GM18868 (cell line): ENCODE data around the gene SMTN.
"Not testable (repeated sequence)": the region's sequence is repeated elsewhere in the genome, so short reads cannot be mapped to it uniquely, and the experiment has no call there.

Experiments used
- ATAC-seq: cut with Tn5 transposase; IDR thresholded peaks from one replicate; pipeline ENCODE4 v1.9.1; 2021; ENCODE audit warnings: mild to moderate bottlenecking, moderate library complexity; ENCODE audit not compliant: unreplicated experiment

The SMTN gene

DNA sequence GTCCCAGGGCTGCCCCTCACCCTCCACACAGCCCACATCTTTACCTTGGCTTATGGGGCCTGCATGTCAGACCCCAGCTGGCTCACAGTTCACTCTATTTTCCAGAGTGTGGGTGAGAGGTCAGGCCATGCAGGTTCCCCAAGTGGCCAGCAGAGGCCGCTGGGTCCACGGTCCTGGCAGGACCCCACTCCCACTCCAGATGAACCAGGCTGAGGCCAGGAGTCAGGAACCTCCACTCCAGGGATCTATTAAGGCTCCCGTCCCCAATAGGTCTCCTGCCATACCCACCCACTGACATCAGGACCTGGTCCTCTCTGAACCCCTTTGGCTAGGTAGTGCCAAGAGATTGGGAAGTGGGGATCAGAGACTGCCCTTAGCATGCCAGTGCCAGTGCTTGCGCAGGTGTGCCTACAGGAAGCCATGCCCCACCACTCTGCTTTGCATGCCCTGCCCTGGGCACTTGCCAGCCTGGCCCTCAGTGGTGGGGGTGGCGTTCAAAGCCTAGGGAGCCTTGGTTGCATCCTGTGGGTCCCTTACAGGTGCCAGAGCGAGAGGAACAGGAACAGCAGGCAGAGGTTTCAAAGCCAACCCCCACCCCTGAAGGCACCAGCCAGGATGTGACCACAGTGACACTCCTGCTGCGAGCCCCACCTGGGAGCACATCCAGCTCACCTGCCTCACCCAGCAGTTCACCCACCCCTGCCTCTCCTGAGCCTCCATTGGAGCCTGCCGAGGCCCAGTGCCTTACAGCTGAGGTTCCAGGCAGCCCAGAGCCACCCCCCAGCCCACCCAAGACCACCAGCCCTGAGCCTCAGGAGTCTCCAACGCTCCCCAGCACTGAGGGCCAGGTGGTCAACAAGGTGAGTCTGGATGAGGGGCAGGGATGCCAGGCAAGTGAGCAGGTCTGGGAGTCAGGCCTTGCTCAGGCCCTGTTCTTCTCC is 8.3 kb downstream of the SMTN start:
- ATAC-seq, result no peak

DNA sequence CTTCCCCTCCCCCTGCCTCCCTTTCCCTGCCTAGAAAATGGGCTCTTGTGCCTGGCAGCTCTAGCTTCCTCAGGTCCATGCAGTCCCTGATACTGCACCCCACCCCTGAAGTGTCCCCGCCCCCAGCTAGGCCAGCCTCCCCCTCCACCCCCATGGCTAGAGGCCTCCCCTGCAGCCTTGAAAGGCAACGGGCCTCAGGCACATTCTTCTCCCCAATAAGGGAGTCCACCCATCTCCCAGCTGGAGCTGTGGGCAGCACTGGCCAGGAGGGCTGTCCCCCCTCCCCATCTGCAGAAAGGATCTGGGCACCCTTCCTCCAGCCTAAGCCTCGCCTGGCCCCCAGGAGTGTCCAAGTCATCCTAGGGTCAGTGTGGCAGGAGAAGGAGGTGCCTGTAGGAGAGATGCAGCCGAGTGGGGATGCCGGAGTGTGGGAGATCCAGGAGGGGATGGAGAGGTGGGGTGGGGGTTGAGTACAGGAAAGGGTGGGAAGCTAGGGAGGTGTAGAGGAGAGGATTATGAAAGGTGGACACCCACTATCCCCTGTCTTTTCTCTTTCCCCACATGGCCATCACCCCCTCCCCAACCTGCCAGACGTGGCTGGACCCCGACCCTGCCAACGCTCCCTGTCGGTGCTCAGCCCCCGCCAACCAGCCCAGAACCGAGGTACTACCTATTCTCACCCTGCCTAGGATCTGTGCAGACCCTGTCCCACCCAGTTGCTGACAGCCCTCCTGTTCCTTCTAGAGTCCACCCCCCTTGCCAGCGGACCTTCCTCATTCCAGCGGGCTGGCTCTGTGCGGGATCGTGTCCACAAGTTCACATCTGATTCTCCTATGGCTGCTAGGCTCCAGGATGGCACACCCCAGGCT is 9.3 kb downstream of the SMTN start:
- no peak for ATAC-seq

DNA sequence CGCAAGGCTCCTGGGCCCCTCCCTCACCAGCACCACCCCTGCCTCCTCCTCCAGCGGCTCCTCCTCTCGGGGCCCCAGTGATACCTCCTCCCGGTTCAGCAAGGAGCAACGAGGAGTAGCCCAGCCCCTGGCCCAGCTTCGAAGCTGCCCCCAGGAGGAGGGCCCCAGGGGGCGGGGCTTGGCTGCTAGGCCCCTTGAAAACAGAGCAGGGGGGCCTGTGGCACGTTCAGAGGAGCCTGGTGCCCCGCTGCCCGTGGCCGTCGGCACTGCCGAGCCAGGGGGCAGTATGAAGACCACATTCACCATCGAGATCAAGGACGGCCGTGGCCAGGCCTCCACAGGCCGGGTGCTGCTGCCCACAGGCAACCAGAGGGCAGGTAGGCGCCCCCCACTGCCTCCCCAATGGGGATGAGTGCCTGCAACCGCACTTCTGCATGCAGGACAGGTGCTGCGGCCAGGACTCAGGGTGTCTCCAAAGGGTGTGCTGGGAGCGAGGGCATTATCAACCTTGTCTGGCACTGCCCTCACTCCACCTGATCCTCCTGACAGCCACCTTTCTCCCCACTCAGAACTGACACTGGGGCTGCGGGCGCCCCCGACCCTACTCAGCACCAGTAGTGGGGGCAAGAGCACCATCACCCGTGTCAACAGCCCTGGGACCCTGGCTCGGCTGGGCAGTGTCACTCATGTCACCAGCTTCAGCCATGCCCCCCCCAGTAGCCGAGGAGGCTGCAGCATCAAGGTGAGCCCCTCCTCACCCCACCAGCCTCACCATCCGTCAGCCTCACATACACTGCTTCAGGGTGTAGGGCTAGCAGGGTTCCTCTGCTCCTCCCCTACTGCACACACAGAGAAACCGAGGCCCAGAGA is 10.2 kb downstream of the SMTN start:
- ATAC-seq, result no peak

DNA sequence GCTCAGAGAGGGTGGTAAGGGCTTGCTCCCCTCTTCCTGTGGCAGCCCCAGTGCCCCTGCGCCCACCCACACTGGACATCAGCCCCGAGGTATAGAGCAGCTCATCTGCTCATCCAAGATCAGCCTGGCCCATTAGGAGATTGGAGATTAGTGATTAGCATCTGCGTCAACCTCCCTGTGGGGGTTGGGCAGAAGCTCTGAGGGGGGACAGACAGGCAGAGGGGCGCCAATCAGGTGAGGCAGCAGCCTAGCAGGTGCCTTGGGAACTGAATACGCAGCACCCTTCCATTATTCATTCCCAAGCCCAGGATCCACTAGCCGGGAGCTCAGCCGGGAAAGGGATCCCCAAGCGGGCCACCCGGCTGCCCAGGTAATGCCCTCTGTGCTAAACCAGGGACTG is 11.0 kb downstream of the SMTN start:
- no peak for ATAC-seq

DNA sequence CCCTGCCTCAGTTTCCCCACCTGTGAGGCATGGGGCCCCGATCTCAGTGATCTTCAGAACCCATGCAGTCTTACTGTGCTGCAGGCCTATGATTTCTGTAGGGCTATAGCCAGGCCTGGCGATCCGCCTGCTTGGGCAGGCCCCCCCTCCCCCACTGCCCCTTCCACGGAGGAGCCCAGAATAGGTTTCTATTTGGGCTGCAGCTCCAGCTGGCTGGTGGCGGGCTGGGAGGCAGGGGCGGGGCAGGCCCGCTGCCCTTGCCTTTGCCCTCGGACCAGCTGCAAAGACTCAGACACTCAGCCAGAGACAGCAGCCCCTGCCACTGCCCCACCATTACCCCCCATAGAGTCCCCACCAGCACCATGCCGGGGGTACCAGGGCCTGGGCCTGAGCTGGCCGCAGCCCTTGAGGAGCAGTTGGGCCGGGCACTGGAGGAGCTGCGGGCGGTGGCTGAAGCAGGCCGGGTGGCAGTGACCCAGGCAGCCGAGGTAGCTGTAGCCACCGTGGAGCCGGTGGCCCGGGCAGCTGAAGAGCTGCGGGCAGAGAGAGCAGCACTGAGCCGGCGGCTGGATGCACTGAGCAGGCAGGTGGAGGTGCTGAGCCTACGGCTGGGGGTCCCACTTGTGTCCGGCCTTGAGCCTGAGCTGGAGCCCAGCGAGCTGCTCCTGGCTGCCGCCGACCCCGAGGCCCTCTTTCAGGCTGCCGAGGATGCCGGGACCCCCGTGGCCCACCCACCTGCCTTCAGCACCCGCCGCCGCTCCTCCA is 12.2 kb downstream of the SMTN start:
- no peak for ATAC-seq

DNA sequence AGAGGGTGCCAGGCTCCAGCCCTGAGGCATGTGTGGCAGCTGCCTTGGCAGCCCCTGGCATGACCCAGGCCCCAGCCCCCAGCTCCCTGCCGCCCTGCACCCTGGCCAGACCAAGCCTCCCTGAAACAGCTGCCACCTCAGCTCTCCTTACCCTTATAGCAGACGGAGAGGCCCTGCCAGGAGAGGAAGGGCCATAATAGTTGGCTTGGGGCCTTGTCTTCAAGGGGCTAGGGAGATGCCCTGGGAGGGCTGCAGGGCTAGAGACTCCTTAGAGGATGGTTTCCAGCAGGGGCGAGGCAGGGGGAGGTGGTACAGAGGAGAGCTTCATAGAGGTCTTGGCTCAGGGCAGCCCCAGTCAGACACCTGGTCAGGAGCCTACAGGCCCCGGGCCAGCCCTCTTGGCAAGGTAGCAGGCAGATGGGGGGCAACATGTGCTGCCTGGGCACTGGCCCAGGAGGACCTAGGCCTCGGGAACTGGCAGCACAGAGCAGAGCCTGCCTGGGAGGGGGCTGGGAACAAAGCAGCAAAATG is 13.0 kb downstream of the SMTN start:
- ATAC-seq, result no peak

DNA sequence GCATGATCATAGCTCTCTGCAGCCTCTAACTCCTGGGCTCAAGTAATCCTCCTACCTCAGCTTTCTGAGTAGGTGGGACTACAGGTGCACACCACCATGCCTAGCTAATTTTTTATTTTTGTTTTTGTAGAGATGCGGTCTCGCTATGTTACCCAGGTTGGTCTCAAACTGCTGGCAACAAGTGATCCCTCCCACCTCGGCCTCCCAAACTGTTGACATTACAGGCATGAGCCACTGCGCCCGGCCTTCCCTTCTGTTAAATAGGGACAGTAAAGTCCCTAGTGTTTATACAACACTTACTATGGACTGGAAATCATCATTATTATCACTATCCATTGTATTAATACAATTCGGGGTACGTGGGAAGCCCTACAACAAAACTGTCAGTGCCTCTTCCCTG is 13.6 kb downstream of the SMTN start:
- ATAC-seq, result no peak

DNA sequence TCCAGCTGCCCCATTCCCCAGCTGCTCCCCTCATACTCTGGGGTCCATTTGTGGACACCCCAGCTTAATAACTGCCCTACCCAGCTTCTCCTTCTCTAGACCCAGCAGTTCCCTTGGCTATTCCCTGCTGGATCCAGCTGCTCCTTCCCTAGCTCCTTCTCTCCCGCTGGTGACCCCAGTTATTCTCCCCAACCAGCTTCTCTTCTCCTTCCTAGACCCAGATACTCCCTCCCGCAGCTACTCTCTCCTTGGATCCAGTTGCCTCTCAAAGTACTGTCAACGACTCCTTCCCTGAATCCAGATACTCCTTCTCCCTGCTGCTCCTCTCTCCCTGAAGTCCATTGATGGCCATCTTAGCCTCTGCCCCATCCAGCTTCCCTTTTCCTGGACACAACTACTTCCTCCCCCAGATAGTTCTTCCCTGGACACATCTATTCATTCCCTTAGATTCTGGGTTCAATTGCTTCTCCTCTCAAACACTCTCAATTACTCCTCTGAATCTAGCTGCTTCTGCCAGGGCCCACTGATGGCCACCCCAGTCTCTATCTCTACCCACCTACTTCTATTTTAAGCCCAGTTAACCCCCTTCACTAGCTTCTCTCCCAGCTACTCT is 14.6 kb downstream of the SMTN start:
- ATAC-seq, result no peak

DNA sequence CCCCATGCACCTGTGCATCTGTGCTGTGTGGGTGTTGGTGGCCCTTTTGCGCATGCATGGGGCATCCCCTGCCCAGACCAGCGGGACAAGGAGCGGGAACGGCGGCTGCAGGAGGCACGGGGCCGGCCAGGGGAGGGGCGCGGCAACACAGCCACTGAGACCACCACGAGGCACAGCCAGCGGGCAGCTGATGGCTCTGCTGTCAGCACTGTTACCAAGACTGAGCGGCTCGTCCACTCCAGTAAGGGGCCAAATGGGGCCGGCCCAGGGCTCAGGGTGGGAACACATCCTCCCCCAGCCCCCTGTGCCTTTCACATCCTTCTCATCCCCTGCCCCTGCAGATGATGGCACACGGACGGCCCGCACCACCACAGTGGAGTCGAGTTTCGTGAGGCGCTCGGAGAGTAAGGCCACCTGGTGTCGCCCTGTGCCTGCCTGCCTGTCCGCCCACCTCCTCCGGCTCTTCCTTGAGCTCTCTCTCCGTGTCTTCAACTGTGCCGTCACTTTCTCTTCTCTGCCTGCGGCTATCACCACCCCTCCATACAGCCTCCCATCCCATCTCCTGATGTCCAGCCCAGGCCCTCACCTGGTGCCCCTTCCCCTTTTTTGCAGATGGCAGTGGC is 15.7 kb downstream of the SMTN start:
- no peak for ATAC-seq

DNA sequence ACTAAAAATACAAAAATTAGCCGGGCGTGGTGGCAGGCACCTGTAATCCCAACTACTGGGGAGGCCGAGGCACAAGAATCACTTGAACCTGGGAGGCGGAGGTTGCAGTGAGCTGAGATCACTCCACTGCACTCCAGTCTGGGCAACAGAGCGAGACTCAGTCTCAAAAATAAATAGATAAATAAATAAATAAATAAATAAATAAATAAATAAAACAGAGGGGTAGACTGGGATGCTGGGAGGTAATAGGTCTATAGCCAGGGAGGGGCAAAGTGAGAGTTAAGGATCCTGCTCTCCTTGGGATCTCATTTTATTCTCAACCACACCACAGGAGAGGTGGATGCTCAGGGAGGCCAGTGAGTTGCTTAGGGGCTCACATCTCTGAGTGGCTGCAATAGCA is 16.4 kb downstream of the SMTN start:
- ATAC-seq, result not testable (repeated sequence)

DNA sequence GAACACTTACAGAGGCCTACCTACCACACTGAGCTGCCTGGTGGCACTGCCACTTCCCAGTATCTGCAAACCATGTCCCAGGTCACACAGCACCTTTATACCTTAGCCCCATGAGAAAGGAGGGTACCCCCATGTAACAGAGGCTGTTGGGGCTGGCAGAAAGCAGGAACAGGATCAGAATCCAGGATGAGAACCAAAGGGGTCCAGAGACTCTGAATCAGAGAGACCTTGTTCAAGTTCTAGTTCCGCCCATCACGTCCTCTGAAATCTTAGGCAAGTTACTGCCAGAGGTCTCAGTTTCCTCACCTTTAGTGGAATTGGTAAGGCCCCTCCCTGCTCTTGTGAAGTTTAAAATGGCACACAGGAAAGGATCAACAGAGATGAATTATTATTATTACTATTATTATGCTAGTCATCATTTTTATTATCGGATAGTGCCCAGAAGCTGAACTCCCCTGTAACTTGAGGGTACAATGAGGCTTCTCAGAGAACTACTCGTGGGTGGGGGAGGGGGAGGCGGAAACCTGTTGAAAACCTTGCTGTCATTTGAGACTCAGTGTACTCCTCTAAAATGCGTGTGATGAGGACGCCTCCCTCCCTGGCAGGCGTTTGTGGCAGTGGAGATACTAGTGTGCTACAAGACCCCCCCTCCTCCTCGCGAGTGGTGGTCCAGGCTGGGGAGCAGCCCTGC is 17.0 kb downstream of the SMTN start:
- ATAC-seq, result no peak

DNA sequence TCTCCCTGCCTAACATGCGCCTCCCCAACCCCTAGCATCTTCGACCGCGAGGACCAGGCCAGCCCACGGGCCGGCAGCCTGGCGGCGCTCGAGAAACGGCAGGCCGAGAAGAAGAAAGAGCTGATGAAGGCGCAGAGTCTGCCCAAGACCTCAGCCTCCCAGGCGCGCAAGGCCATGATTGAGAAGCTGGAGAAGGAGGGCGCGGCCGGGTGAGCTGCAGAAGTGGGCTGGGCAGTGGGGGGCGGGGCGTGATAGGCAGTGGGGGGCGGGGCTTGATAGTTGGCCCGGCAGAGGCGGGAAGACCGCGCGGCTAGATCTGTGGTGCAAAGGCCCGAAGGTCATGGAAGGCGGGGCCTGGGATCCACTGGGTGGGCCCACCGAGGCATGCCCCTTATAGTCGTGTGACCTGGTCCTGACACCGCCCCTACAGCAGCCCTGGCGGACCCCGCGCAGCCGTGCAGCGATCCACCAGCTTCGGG is 17.6 kb downstream of the SMTN start:
- no peak for ATAC-seq

DNA sequence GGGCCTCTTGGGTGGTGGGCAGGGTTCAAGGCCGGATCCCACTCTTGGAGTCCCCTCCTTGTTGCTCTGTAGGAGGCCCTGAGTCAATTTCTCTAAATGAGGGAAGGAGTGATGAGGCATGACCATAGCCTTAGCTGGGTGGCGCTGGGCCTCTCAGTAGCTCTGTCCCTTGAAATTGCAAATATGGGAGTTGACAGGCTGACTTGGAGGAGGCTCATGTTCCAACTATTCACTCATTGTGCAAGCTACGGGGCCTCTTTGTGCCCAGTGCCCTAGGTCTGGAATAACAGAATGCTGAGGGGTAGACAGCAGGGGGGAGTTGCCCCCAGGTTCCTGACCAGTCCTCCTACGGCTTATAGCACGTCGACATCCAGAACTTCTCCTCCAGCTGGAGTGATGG is 18.3 kb downstream of the SMTN start:
- no peak for ATAC-seq

DNA sequence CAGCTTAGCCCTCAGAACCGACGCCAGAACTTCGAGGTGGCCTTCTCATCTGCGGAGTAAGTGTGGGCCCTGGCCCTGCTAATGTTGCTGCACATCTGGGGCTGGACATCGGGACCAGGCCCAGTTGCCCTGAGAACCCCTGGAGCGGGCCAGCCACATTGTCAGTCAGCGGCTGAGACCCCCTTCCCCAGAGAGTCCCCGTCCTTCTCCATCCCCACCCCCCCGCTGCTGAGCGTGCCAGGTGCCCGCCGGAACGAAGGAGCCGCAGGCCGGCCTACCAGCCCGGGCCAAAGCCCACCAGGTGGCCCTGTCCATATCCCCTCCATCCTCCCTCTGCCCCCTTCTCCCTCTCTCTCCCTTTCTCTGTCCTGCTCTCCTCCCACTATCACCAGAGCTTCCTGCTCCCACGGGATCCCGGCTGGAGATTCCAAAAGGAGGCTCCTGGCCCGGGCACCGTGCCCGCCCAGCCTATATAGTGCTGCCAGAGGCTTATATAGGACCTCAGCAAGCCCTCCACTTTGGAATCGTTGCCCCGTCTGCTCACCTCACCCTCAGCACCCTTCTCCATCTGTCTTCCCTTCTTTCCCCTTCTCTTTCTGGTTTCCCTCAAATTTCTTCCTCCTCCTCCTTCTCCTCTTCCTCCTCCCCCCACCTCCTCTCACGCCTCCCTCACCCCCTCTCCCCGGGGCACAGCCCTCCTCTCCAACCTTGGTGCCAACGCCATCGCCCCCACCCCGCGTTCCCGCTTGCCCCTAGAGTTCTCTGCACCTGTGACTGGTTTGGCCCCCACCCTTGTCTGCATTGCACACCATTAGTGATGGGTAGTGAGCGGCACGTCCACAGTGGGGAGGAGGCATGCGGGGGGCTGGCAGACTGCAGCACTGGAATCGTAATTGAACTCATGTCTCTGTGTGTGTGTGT is 19.0 kb downstream of the SMTN start:
- no peak for ATAC-seq

DNA sequence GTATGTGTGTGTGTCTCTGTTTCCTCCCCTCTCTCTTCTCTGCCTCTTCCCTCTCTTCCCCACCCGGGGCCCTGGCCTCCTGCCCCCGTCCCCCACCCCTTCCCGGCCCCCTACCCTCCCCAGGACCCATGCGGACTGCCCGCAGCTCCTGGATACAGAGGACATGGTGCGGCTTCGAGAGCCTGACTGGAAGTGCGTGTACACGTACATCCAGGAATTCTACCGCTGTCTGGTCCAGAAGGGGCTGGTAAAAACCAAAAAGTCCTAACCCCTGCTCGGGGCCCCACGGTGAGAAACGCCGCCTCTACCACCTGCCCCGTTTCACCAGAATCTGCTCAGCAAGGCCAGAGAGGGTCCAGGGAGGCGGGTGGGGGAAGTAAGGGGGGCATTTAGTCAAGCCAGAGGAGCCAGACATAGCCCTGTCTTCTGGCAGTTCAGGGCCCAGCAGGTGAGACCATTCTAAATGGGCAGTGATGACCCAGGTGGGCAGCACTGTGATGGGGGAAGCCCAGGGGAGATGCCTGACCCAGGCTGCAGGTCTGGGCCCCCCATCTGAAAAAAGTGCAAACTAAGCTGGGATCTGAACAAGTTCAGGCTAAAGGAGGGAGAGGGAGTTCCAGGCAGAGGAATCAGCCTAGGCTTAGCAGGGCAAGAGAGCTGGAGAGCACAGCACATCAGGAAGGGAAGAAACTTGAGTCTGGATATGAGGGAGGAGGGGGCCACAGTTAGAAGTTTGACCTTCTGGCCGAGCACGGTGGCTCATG is 19.8 kb downstream of the SMTN start:
- ATAC-seq, result no peak

DNA sequence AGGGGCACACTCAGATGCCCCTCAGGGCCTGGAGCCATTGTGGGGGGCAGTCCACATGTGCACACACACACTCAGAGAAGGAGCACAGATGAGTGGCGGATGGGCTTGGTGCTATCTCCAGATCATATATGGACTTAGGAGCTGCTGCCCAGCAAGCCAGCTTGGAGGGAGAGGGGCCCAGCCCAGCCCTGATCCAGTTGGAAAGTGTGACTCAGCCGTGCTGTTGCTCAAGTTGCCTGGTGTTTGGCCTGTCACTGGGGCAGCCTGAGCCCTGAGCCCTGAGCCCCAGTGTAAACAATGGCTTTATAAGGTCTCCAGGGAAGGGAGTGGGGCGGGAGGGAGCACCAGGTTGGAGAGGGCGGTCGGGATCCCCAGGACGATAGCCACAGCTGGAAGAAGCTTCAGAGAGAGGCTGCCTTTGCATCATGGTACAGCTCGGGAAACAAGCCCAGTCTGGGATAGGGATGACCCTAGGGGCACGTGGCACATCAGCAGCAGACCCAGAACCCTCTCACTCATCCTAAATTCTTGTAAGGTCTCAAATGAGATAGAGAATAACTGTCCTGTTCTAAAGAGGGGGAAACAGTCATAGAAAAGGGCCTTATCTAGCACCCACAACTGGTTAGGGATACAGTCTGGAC is 21.4 kb downstream of the SMTN start:
- no peak for ATAC-seq
